ENCODE measurements around the gene BRIX1.

DNA sequence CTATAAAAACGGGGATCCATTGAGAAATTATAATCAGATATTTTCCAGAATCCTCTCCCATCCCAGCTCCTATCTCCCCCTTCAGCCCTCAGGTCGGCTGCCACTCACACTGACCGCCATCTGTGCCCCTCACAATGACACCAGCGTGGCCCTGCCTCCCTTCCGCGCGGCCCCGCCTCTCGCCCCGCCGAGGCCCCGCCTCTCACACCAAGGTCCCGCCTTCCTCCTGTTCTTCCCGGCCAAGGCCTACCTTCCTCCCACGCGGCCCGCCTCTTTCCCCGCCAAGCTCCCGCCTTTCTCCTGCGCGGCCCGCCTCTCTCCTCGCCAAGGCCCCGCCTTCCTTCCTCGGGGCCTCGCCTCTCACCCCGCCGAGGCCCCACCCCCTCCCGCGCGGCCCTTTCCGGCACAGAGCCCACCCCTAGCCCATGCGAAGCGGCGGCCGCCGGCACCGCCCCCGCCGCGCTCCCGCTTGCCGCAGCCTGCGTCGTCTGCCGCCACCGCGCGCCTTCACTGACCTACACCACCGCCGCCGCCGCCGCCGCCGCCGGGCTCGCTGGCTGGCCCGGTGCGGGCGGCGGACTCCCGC lies 13.7 kb downstream of the BRIX1 start, which contains the start of gene DNAJC21:
- peak; percentile 36; the same call in 1 of the 2 replicates for TF ChIP-seq MXI1 (IDR thresholded peaks at IDR 0.05; ENCODE audit: borderline replicate concordance, low read depth, low read length)
- no peak for TF ChIP-seq RFX5 (IDR thresholded peaks at IDR 0.05; ENCODE audit: low read depth, low read length)
- no peak for TF ChIP-seq CEBPB (IDR thresholded peaks at IDR 0.05; ENCODE audit: low read depth, low read length)
- TF ChIP-seq, protein P1, sequence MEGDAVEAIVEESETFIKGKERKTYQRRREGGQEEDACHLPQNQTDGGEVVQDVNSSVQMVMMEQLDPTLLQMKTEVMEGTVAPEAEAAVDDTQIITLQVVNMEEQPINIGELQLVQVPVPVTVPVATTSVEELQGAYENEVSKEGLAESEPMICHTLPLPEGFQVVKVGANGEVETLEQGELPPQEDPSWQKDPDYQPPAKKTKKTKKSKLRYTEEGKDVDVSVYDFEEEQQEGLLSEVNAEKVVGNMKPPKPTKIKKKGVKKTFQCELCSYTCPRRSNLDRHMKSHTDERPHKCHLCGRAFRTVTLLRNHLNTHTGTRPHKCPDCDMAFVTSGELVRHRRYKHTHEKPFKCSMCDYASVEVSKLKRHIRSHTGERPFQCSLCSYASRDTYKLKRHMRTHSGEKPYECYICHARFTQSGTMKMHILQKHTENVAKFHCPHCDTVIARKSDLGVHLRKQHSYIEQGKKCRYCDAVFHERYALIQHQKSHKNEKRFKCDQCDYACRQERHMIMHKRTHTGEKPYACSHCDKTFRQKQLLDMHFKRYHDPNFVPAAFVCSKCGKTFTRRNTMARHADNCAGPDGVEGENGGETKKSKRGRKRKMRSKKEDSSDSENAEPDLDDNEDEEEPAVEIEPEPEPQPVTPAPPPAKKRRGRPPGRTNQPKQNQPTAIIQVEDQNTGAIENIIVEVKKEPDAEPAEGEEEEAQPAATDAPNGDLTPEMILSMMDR (conservative IDR thresholded peaks at IDR 0.05; ENCODE audit: low read depth, low read length), result no peak
- TF ChIP-seq MAFK (IDR thresholded peaks at IDR 0.05; ENCODE audit: low read depth, low read length), result no peak
